Adrenal gland (tissue), 12 donors: Measurements from ENCODE around the gene KIR2DL4. TPM values are rescaled to one million over a fixed set of nuclear protein-coding genes. Genes with fewer than 3 reads are reported as not detected.
"Not testable (repeated sequence)": the region's sequence is repeated elsewhere in the genome, so short reads cannot be mapped to it uniquely, and the experiment has no call there.

ENCODE experiments used
- DNase-seq, 7 donors: peaks; one replicate each; pipeline ENCODE4 v3.0.0-alpha.2; 2019 to 2020
- H3K27ac ChIP-seq, 5 donors: fragments of 200-600 bp; sonication (generic) in 4 of 5; 1 replicate in 3 of 5; 2 replicates in 2 of 5; pipeline versions ENCODE4 v1.5.1 to v1.8.0; 2016 to 2020; ENCODE audit warnings: mild to moderate bottlenecking in 1 of 5
- H3K27me3 ChIP-seq: fragments of 200-600 bp; 2 replicates; pipeline ENCODE4 v1.8.0; 2021
- H3K36me3 ChIP-seq, 2 donors: fragments of 200-600 bp; replicated peaks in 1 of 2; 1 replicate in 1 of 2; 2 replicates in 1 of 2; pipeline versions ENCODE4 v1.5.1 to v1.8.0; 2018 to 2022
- H3K4me1 ChIP-seq, 2 donors: fragments of 200-600 bp; replicated peaks in 1 of 2; 1 replicate in 1 of 2; 2 replicates in 1 of 2; pipeline versions ENCODE4 v1.5.1 to v1.8.0; 2018 to 2021
- H3K4me3 ChIP-seq, 4 donors: fragments of 200-600 bp; sonication (generic) in 3 of 4; one replicate each; pipeline ENCODE4 v1.5.1; 2016 to 2018
- H3K9me3 ChIP-seq, 3 donors: fragments of 200-600 bp; sonication (generic) in 1 of 3; replicated peaks in 1 of 3; 1 replicate in 2 of 3; 2 replicates in 1 of 3; pipeline versions ENCODE4 v1.5.1 to v1.8.0; 2016 to 2021
- CTCF ChIP-seq, 6 experiments: fragments of 450-650 bp in 4 of 6; fragments of 200-600 bp in 2 of 6; sonication (generic) in 1 of 6; IDR thresholded peaks; 1 replicate in 5 of 6; 2 replicates in 1 of 6; pipeline versions ENCODE4 v1.5.1 to v1.8.0; 2016 to 2021; ENCODE audit warnings: antibody characterized with exemption in 6 of 6, mild to moderate bottlenecking in 2 of 6, moderate library complexity in 1 of 6
- POLR2A ChIP-seq, 2 donors: fragments of 450-650 bp; IDR thresholded peaks; one replicate each; pipeline ENCODE4 v1.6.1; 2017; ENCODE audit warnings: antibody characterized with exemption in 2 of 2, mild to moderate bottlenecking in 2 of 2, moderate library complexity in 1 of 2
- WGBS, 4 donors: extraction: QIAGEN DNeasy Blood & Tissue Kit in 2 of 4; methylation state at CpG; one replicate each; pipeline versions ENCODE4 v1.1.5 to v1.1.7; 2013 to 2017; 5-methylcytosine and 5-hydroxymethylcytosine counted together
- intact Hi-C, 2 donors: fragments of 100-400 bp; cut with DNase I; formaldehyde crosslinking; loops; one replicate each; pipeline versions ENCODE4 v1.14.1 to v1.15.0; 2022 to 2023
- polyA plus RNA-seq, 3 donors: library from polyadenylated mRNA; stranded (reverse); fragments of 200-250 nt in 2 of 3; fragments of 350-450 nt in 1 of 3; fragmentation: Illumina TruSeq in 1 of 3; extraction: RNeasy Lipid Tissue Mini Kit (QIAGEN cat#74804) in 1 of 3; gene quantifications; one replicate each; pipeline ENCODE4 v1.2.3, GENCODE V29; 2013 to 2014
- total RNA-seq, 9 donors: library from RNA; depleted of rRNA in 4 of 9; stranded (reverse); fragments of >200 nt in 4 of 9; fragments of 120-200 nt in 1 of 9; fragmentation: NEBNext Ultra II Directional in 1 of 9; extraction: Animal tissue kit (Norgen Biotek cat#: 25700) in 1 of 9; gene quantifications; one replicate each; pipeline versions ENCODE4 v1.1.0 to v1.2.4, GENCODE V29; 2013 to 2023
- donor health status: healthy with polysubstance abuse.
- donor health status: Bipolar disorder and iron deficiency.
- donor health status: DM: yes; HTN: yes; CAD: no.
- donor health status: DM: no; HTN: no; CAD: no.
- donor health status: DM: no; HTN: no; CAD: no.
- donor health status: DM: yes; HTN: yes; CAD: no.

Gene KIR2DL4
- total and polyA plus RNA-seq, 12 donors, result 0.07 to 0.36 (median 0.32) TPM; not detected in 8

DNA sequence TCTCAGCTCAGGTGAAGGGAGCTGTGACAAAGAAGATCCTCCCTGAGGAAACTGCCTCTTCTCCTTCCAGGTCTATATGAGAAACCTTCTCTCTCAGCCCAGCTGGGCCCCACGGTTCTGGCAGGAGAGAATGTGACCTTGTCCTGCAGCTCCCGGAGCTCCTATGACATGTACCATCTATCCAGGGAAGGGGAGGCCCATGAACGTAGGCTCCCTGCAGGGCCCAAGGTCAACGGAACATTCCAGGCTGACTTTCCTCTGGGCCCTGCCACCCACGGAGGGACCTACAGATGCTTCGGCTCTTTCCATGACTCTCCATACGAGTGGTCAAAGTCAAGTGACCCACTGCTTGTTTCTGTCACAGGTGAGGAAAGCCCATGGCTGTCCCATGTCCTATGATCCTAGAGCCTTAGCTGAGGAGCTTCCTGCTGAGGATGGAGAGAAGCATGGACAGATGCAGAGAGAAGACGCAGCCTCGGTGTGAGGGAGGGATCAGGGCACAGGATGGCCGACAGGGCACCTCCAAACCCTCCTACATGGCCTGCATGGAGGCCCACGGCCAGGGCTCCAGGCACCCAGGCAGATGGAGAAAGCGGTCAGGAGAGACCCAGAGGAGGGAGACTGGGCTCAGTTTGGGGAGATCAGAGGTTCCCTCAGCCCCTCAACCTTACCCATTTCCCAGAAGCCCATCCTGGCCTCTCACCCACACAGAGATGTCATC, 28.2 kb upstream of the KIR2DL4 start:
- H3K27ac ChIP-seq, H3K4me1 ChIP-seq, H3K4me3 ChIP-seq, intact Hi-C loops, H3K27me3 ChIP-seq, H3K9me3 ChIP-seq, DNase-seq, H3K36me3 ChIP-seq: not testable (repeated sequence)
- WGBS, 4 donors, result 53 to 68% (median 66%) methylated on average over 12 of the region's 12 CpGs

- DNase-seq, intact Hi-C loops, H3K4me3 ChIP-seq, H3K27me3 ChIP-seq, H3K27ac ChIP-seq, H3K4me1 ChIP-seq, H3K36me3 ChIP-seq, H3K9me3 ChIP-seq: not testable (repeated sequence)
- 65 to 87% (median 74%) methylated on average over 8 of the region's 8 CpGs for WGBS, 4 donors
Observed at GRCh38 chr19:54775830-54776229, 27.6 kb upstream of the KIR2DL4 start.

DNA sequence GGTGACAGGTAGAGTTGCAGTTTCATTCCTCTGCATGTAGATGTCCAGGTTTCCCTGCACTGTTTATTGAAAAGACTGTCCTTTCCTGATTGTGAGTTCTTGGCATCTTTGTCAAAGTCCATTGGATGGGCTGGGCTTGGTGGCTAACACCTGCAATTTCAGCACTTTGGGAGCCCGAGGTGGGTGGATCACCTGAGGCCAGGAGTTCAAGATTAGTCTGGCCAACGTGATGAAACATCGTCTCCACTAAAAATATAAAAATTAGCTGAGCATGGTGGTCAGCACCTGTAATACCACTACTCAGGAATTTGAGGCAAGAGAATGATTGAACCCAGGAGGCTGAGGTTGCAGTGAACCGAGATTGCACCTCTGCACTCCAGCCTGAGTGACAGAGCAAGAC, 25.6 kb upstream of the KIR2DL4 start:
- WGBS, 4 donors, result 24 to 69% (median 57%) methylated on average over 2 to 4 of the region's 4 CpGs
- H3K27ac ChIP-seq, H3K27me3 ChIP-seq, DNase-seq, H3K9me3 ChIP-seq, intact Hi-C loops, H3K4me3 ChIP-seq, H3K4me1 ChIP-seq, H3K36me3 ChIP-seq: not testable (repeated sequence)

DNA sequence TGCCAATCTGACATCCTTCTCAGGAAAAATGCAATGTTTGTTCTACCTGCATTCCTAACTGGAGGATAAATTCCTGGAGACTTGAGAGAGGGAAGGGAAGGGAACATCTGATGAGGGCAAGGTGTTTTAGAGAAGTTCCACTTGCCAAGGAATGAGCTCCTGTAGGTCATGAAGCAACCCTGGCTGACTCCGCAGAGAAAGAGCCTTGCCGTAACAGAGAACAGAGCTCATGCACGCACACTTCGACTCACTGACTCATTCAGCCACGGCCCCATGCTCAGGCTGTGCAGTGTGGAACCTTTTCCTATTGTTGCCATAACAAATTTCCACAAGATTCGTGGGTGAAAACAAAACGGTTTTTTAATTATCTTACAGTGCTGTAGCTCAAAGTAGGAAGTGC, 24.5 kb upstream of the KIR2DL4 start:
- H3K9me3 ChIP-seq, H3K4me3 ChIP-seq, H3K27me3 ChIP-seq, H3K27ac ChIP-seq, intact Hi-C loops, H3K4me1 ChIP-seq, DNase-seq, H3K36me3 ChIP-seq: not testable (repeated sequence)
- 39 to 80% (median 70%) methylated on average over 7 of the region's 7 CpGs for WGBS, 4 donors

DNA sequence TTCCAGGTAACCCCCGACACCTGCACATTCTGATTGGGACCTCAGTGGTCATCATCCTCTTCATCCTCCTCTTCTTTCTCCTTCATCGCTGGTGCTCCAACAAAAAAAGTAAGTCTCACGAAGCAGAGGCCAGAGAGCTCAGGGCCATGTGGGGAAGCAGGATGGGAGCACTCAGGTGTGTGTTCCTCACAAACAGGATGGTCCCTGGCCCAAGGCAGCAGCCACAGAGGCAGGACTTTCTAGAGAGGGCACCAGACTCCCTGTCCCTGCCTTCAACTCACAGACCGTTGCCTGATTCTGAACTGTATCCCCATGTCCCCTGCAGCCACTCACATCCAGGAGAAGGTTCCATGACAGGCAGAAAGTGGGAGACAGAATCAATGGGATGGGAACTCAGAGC, 20.5 kb upstream of the KIR2DL4 start:
- intact Hi-C loops, H3K4me3 ChIP-seq, H3K27ac ChIP-seq, H3K4me1 ChIP-seq, H3K36me3 ChIP-seq, H3K9me3 ChIP-seq, H3K27me3 ChIP-seq, DNase-seq: not testable (repeated sequence)
- 61 to 78% (median 70%) methylated on average over 4 of the region's 4 CpGs for WGBS, 4 donors

DNA sequence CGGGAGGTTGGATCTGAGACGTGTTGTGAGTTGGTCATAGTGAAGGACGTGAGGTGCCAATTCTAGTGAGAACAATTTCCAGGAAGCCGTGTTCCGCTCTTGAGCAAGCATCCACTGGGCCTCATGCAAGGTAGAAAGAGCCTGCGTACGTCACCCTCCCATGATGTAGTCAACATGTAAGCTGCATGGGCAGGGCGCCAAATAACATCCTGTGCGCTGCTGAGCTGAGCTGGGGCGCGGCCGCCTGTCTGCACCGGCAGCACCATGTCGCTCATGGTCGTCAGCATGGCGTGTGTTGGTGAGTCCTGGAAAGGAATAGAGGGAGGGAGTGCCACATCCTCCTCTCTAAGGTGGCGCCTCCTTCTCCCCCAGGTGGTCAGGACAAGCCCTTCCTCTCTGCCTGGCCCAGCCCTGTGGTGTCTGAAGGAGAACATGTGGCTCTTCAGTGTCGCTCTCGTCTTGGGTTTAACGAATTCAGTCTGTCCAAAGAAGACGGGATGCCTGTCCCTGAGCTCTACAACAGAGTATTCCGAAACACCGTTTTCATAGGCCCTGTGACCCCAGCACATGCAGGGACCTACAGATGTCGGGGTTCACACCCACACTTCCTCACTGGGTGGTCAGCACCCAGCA, 17.2 kb upstream of the KIR2DL4 start:
- DNase-seq, intact Hi-C loops: not testable (repeated sequence)
- 83 to 87% (median 85%) methylated on average over 15 to 24 of the region's 24 CpGs for WGBS, 4 donors

DNA sequence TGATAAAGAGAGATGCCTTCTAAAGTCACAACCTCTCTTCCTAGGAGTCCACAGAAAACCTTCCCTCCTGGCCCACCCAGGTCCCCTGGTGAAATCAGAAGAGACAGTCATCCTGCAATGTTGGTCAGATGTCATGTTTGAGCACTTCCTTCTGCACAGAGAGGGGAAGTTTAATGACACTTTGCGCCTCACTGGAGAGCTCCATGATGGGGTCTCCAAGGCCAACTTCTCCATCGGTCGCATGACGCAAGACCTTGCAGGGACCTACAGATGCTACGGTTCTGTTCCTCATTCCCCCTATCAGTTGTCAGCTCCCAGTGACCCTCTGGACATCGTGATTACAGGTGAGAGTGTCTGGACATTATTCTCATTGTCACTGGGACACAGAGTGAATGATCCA, 15.3 kb upstream of the KIR2DL4 start:
- H3K4me3 ChIP-seq, H3K4me1 ChIP-seq, H3K27ac ChIP-seq, H3K9me3 ChIP-seq, intact Hi-C loops, H3K27me3 ChIP-seq, H3K36me3 ChIP-seq, DNase-seq: not testable (repeated sequence)
- 65 to 75% (median 69%) methylated on average over 6 of the region's 6 CpGs for WGBS, 4 donors

More for the DNA sequence above, 17.2 kb upstream of the KIR2DL4 start:
- H3K4me1 ChIP-seq, H3K36me3 ChIP-seq, H3K27ac ChIP-seq, H3K9me3 ChIP-seq, H3K4me3 ChIP-seq, H3K27me3 ChIP-seq: not testable (repeated sequence)

- 69 to 74% (median 72%) methylated on average over 3 to 5 of the region's 5 CpGs for WGBS, 4 donors
- no peaks in the 10 kb centered on the region for H3K27me3 ChIP-seq
- H3K4me1 ChIP-seq, result no peaks in the 10 kb centered on the region
- no peak for DNase-seq
- TF ChIP-seq CTCF (IDR thresholded peaks at IDR 0.05) (no peak), POLR2A (IDR thresholded peaks at IDR 0.05) (no peak)
- H3K27ac ChIP-seq, result no peak overlapping the region
- intact Hi-C loops, result no loop called here
- H3K36me3 ChIP-seq, result no peaks in the 10 kb centered on the region
- no peak overlapping the region for H3K4me3 ChIP-seq
- no peaks in the 10 kb centered on the region for H3K9me3 ChIP-seq
Observed at GRCh38 chr19:54790711-54791110, 12.7 kb upstream of the KIR2DL4 start.
